Activated T-cell treated with anti-CD3 and anti-CD28 coated beads, Interleukin-2, amount 50 U/mL, for 72 hours (primary cell): ENCODE results near the gene IFNLR1. TPM values are rescaled to one million over a fixed set of nuclear protein-coding genes. Genes with fewer than 3 reads are reported as not detected.

Experiments used
- ATAC-seq, 2 donors: fragments of 150-1000 bp; cut with Tn5 transposase; replicated peaks in 1 of 2; 2 replicates each; pipeline ENCODE4 v1.10.0; 2021; ENCODE audit warnings: moderate library complexity in 2 of 2, mild to moderate bottlenecking in 1 of 2
- DNase-seq, 2 donors: peaks; one replicate each; pipeline ENCODE4 v3.0.0; 2021 to 2022; ENCODE audit warnings: mixed read lengths in 1 of 2
- H3K27ac Mint-ChIP-seq: one replicate; pipeline ENCODE4 v1.8.0; 2022; ENCODE audit warnings: mild to moderate bottlenecking, moderate library complexity, mixed read lengths
- H3K27me3 Mint-ChIP-seq: one replicate; pipeline ENCODE4 v1.8.0; 2022; ENCODE audit warnings: low read depth, mixed read lengths
- H3K36me3 Mint-ChIP-seq, 2 donors: one replicate each; pipeline ENCODE4 v1.8.0; 2022; ENCODE audit warnings: mixed read lengths in 2 of 2, mild to moderate bottlenecking in 1 of 2; ENCODE audit not compliant: insufficient read depth in 2 of 2
- H3K4me1 Mint-ChIP-seq: one replicate; pipeline ENCODE4 v1.8.0; 2022; ENCODE audit warnings: low read depth, mixed read lengths
- H3K4me3 Mint-ChIP-seq, 2 donors: one replicate each; pipeline ENCODE4 v1.8.0; 2022; ENCODE audit warnings: mild to moderate bottlenecking in 2 of 2, mixed read lengths in 2 of 2, moderate library complexity in 2 of 2
- H3K9me3 Mint-ChIP-seq, 2 donors: one replicate each; pipeline ENCODE4 v1.8.0; 2022; ENCODE audit warnings: mixed read lengths in 2 of 2
- total RNA-seq, 2 donors: library from RNA; stranded (reverse); gene quantifications; one replicate each; pipeline ENCODE4 v1.2.3, GENCODE V29; 2022

Gene IFNLR1
- total RNA-seq, 2 donors from 2014 or later: 11.8 to 19.2 TPM

DNA sequence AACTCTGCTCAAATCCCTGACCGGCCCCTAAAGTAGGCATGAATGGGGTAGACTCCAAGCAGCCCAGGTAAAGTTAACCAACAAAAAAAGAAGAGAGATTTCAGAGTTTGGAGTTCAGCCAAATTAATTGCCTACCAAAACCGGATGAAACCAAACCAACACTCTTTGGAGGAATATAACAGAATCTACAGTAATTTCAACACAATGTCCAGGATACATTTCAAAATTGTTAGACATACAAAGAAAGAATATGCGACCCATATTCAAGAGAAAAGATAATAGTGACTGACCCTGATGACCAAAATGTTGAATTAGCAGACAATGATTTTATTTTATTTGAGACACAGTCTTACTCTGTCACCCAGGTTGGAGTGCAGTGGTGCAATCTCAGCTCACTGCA is 56.7 kb downstream of the IFNLR1 start:
- Mint-ChIP-seq H3K27ac (no peak overlapping the region), H3K27me3 (peaks cover 21% of the 10 kb centered on the region), H3K4me1 (no peaks in the 10 kb centered on the region), H3K9me3 (peaks cover 8 to 11% of the 10 kb centered on the region in 2 donors), H3K36me3 (peaks cover 4 to 5% of the 10 kb centered on the region in 2 donors), H3K4me3 (no peak overlapping the region)
- ATAC-seq: no peak
- no peak for DNase-seq

DNA sequence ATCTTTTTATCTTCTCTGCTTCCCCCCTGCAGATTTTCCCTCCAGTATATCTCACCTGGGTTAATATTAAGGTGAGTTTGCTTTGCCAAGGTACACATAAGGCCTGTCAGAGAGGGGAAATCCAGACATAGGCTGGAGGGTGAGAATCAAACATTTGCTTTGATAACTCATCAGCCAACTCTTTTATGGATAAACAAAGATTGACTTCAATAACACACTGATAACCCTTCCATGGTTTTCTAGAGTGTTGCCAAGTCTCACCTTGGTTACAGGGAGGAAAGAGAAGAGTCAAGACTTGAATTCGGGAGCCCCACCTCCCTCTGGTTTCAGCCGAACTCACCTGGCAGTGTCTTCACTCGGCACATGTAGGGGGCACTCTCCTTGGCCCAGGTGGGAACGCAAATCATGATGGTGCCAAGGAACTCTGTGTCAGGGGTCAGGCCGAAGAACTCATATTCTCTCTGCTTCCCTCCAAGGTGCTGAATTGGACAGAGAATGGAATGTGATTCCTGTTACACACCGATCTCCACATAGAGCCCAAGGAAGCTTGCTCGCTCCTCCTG is 59.2 kb downstream of the IFNLR1 start:
- Mint-ChIP-seq H3K9me3 (peaks cover 8% of the 10 kb centered on the region in 2 donors), H3K4me1 (no peaks in the 10 kb centered on the region), H3K27me3 (peaks cover 15% of the 10 kb centered on the region), H3K27ac (no peak overlapping the region), H3K4me3 (no peak overlapping the region), H3K36me3 (peaks cover 3 to 5% of the 10 kb centered on the region in 2 donors)
- no peak for ATAC-seq
- no peak for DNase-seq

DNA sequence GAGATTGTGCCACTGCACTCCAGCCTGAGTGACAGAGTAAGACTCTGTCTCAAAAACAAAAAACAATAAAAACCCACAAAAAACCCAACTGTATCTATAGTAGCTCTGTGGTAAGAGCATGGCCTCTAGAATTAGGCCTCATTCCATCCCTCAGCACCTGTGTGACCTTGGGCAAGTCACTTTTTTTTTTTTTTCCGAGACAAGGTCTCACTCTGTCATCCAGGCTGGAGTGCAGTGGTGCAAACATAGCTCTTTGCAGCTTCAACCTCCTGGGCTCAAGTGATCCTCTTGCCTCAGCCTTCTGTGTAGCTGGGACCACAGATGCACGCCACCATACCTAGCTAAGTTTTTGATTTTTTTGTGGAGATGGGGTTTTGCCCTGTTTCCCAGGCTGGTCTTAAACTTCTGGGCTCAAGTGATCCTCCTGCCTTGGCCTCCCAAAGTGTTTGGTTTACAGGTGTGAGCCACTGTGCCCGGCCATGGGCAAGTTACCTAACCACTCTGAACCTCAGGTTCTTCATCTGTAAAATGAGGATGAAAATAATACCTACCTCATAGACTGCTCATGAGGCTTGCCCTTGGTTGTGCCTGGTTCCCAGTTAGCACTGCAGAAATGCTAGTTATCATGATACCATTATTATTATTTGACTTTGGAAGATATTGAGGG is 59.8 kb downstream of the IFNLR1 start:
- Mint-ChIP-seq H3K36me3 (peaks cover 3 to 5% of the 10 kb centered on the region in 2 donors), H3K27ac (no peak overlapping the region), H3K4me1 (no peaks in the 10 kb centered on the region), H3K4me3 (no peak overlapping the region), H3K9me3 (peaks cover 8% of the 10 kb centered on the region in 2 donors), H3K27me3 (peaks cover 15% of the 10 kb centered on the region)
- no peak for ATAC-seq
- DNase-seq: no peak

DNA sequence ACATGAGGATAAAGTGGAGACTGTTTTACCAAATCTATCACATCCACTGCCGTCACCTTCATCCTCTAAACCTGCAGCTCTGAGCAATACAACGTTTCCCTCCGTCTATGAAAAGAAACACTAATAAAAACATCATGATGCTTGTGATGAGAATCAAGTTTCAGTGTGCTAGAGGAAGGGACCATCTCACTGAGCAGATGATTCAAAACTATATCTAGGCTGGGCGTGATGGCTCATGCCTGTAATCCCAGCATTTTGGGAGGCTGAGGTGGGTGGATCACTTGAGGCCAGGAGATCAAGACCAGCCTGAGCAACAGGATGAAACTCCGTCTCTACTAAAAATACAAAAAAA is 60.4 kb downstream of the IFNLR1 start:
- no peaks in the 10 kb centered on the region for H3K4me1 Mint-ChIP-seq
- ATAC-seq: no peak
- no peak overlapping the region for H3K4me3 Mint-ChIP-seq
- H3K27me3 Mint-ChIP-seq: peaks cover 15% of the 10 kb centered on the region
- peaks cover 3 to 5% of the 10 kb centered on the region in 2 donors for H3K36me3 Mint-ChIP-seq
- peaks cover 8% of the 10 kb centered on the region in 2 donors for H3K9me3 Mint-ChIP-seq
- no peak for DNase-seq
- no peak overlapping the region for H3K27ac Mint-ChIP-seq

DNA sequence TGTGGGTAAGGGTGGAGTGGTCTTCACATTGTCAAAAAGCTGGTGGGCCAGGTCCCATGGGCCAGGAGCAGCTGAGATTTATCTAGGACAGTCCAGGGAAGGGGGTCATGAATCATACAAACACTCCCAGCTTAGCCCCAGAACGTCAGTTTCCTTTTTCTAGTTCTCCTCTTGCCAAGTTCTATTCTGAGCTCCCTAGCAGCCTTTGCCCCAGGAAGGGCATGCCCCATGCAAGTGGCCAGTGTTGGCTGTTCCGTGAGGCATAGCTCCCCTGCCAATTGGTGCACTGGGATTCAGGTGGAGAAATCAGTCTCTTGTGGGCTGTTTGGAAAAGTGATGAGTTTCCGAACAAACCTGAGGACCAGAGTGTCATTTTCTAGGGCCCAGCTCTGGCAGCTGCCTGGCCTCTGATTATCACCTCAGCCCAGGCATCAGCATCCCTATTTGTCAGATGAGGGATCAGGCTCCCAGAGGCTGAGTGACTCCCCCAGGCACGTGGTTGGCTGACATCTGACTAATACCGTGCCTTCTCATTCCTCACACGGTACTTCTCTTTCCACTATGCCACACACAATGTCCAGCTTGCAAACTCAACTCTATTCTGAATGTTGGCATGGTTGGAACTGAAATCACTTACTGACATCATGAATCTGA is 60.9 kb downstream of the IFNLR1 start:
- peak in 1 of 2 donors; percentile 75 for ATAC-seq
- peaks cover 3 to 5% of the 10 kb centered on the region in 2 donors for H3K36me3 Mint-ChIP-seq
- H3K4me3 Mint-ChIP-seq: no peak overlapping the region
- no peak overlapping the region for H3K27ac Mint-ChIP-seq
- DNase-seq: no peak
- H3K27me3 Mint-ChIP-seq: peaks cover 15% of the 10 kb centered on the region
- no peaks in the 10 kb centered on the region for H3K4me1 Mint-ChIP-seq
- H3K9me3 Mint-ChIP-seq: peaks cover 8% of the 10 kb centered on the region in 2 donors

DNA sequence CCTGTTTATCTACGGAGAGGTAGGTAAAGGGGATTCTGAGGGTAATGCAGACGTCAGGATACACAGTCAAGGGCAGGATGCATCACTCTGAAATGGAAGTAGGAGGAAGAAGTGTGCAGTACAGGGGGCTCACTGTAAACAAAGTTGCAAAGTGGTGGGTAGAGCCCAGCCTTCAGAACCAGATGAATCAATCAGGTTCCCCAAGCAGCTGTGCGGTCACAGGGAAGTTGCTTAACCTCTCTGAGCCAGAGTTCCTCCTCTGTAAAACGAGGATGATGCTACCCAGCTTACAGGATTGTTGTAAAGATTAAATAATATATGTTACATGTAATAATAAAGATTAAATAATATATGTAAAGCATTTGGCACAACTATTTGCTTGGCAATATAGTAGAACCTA is 61.6 kb downstream of the IFNLR1 start:
- Mint-ChIP-seq H3K27me3 (peaks cover 15% of the 10 kb centered on the region), H3K4me3 (no peak overlapping the region), H3K36me3 (peaks cover 3 to 5% of the 10 kb centered on the region in 2 donors), H3K9me3 (peaks cover 5 to 8% of the 10 kb centered on the region in 2 donors), H3K27ac (no peak overlapping the region), H3K4me1 (no peaks in the 10 kb centered on the region)
- no peak for ATAC-seq
- DNase-seq: no peak

DNA sequence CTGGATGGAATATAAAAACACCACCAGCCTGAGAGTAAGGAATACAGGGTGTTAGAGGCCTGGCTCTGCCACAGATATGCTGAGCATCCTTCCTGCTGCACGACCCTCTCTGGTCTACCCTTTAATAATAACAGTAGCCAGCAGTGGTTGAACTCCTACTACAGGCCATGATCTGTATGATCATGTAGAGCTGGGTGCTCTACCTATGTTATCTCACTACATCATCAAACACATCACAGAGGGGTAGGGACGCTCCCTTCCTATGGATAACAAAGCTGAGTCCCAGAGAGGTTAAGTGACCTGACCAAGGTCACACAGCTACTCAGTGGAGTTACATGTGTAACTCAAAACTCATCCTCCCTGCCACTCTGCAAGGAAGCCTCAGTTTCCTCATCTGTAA is 62.1 kb downstream of the IFNLR1 start:
- ATAC-seq (no peak), DNase-seq (no peak)
- no peak overlapping the region for H3K27ac Mint-ChIP-seq
- peaks cover 5% of the 10 kb centered on the region in 2 donors for H3K9me3 Mint-ChIP-seq
- no peak overlapping the region for H3K4me3 Mint-ChIP-seq
- H3K27me3 Mint-ChIP-seq: peaks cover 15% of the 10 kb centered on the region
- H3K36me3 Mint-ChIP-seq: peaks cover 0 to 3% of the 10 kb centered on the region in 2 donors
- no peaks in the 10 kb centered on the region for H3K4me1 Mint-ChIP-seq

DNA sequence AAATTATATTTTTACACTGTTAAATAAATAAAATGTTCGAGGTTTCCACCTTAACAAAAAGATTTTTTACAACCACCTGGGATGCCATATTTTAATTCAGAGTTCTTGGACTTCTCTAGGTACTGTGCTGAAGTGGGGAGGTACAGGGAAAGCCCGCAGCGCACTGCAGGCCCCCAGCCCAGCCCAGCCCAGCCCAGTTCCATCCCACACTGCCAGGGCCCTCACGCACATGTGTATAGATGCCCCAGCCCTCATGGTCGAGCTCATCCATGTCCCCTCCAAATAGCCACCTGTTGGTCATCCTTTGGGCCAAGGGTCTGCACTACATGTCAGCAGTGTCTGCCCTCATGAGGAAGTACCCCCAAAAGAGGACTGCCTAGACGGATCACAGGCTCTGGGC is 63.5 kb downstream of the IFNLR1 start:
- Mint-ChIP-seq H3K27ac (no peak overlapping the region), H3K4me3 (no peak overlapping the region), H3K27me3 (peaks cover 2% of the 10 kb centered on the region), H3K36me3 (no peaks in the 10 kb centered on the region), H3K4me1 (no peaks in the 10 kb centered on the region), H3K9me3 (no peaks in the 10 kb centered on the region)
- no peak for ATAC-seq
- no peak for DNase-seq

DNA sequence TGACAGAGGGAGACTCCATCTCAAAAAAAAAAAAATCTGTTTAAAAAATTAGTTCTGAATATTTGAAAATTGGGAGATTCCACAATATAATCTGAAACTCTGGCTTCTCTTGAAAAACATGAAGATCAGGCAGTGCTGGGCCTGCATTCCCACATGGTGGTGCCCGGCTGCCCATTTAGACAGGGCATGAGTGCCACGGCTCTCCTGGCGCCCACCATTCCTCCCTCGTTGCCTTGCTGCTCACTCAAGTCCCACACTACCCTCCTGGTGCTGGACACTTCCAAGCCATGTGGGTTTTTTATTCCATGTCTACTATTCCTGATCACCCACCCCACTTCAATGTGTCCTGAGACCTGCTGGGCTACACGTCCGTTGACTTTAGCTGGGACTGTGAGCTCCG is 64.3 kb downstream of the IFNLR1 start:
- no peak for DNase-seq
- Mint-ChIP-seq H3K27ac (no peak overlapping the region), H3K4me3 (no peak overlapping the region), H3K9me3 (no peaks in the 10 kb centered on the region), H3K36me3 (no peaks in the 10 kb centered on the region), H3K27me3 (peaks cover 3% of the 10 kb centered on the region), H3K4me1 (peaks cover 2% of the 10 kb centered on the region)
- ATAC-seq: no peak

DNA sequence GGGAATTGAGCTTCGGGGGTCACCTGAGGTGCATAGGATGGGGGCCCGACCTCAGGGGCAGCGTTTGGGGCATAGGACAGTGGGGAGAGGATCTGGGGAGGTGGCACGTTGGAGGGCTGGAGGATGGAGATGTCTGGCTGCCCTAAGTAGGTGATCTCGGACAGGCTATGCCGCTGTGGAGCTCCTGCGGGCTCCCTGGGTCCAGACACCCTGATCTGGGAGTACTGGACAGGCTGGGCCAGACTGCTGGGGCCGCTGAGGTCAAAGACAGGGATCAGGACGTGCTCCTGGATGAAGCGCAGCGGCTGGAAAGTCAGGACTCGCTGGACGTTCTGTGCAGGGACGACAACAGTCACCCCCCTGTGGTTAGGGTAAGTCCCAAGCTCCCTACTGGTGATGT is 65.7 kb downstream of the IFNLR1 start:
- Mint-ChIP-seq H3K4me3 (no peak overlapping the region), H3K9me3 (no peaks in the 10 kb centered on the region), H3K27me3 (peaks cover 12% of the 10 kb centered on the region), H3K4me1 (peaks cover 4% of the 10 kb centered on the region), H3K27ac (no peak overlapping the region), H3K36me3 (no peaks in the 10 kb centered on the region)
- ATAC-seq (no peak), DNase-seq (no peak)

DNA sequence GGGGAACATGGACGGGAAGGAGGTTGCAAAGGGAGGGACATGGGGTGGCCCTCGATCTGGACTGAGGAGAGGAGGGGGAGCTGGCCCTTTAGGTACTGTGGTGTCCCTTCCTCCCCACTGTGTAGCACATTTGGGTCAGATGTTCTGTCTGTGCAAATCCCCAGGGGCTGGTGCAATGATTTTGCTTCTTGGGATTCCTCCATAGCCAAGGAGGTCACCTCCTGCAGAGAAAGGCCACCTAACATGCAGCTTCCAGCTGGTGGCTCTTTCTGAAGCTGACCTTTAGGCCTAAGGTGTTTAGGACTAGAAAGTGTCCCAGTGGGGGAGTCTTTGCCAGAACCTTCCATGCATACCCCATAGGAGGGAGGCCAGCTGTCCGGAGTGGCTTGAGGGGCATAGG is 66.1 kb downstream of the IFNLR1 start:
- Mint-ChIP-seq H3K4me1 (peaks cover 4% of the 10 kb centered on the region), H3K27me3 (peaks cover 16% of the 10 kb centered on the region), H3K4me3 (no peak overlapping the region), H3K36me3 (no peaks in the 10 kb centered on the region), H3K9me3 (no peaks in the 10 kb centered on the region), H3K27ac (no peak overlapping the region)
- DNase-seq (no peak), ATAC-seq (no peak)

DNA sequence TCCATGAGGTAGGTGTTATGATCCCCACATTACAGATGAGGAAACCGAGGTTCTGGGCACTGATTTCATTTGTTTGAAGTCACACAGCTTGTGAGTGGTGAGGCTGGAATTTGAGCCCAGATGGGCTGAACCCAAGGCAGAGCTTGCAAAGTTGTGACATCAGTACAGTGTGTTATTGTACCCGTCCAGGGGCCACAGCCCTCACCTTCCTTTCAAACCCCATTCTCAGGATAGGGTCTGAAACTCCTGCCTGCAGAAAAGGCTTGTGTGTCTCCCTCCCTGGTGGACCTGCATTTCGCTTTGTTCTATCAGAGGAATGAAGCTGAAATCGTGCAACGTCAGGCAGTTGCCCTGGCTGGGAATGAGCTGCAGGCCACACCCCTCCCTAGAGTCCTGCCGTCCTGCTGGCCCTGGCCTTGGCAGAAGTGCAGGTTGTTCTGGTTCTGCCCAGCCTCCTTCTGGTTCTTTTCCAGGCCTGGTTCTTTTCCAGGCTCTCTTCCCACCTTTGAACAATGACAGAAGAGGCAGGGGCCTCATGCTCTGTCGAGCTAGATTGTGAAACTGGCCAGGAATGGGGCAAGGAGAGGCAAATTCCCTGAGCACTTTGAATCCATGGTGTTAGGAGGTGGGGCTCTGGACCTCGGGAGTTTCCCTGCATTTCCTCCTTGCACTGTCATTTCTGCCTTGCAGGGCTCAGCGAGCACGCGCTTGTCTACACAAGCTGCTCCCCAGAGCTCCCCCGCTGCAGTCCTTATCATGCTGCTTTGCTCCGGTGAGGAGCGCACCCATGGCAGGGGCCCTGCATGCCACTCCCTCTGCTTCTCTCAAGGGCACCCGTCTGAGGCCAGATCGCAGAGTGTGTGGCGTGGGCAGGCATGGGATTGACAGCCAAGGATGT is 67.0 kb downstream of the IFNLR1 start:
- Mint-ChIP-seq H3K9me3 (no peaks in the 10 kb centered on the region), H3K36me3 (no peaks in the 10 kb centered on the region), H3K4me3 (no peak overlapping the region), H3K27me3 (peaks cover 17% of the 10 kb centered on the region), H3K27ac (no peak overlapping the region), H3K4me1 (peaks cover 4% of the 10 kb centered on the region)
- ATAC-seq (no peak), DNase-seq (no peak)

DNA sequence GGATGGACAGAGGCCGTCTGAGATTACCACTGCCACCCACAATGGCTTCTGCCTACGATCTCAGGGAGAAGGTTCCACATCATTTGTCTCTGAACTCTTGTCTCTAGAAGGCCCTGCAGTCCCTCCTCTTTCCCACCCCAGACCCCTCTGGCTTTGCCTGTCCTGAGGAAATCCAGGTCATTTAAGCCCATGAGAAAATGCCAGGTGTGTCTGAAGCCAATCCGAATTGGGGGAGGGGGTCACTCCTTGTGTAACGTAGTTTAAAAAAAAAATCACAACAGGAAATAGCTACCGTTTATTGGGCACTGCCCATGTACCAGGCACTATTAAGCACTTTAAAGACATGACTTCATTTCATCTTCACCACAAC is 67.6 kb downstream of the IFNLR1 start:
- DNase-seq (no peak), ATAC-seq (no peak)
- H3K27me3 Mint-ChIP-seq: peaks cover 17% of the 10 kb centered on the region
- H3K4me3 Mint-ChIP-seq: no peak overlapping the region
- H3K4me1 Mint-ChIP-seq: peaks cover 4% of the 10 kb centered on the region
- H3K27ac Mint-ChIP-seq: no peak overlapping the region
- no peaks in the 10 kb centered on the region for H3K9me3 Mint-ChIP-seq
- no peaks in the 10 kb centered on the region for H3K36me3 Mint-ChIP-seq
